Measurements from ENCODE around the gene BCL11A. TPM values are rescaled to one million over a fixed set of nuclear protein-coding genes. Genes with fewer than 3 reads are reported as not detected.

Gene BCL11A
- total and polyA plus RNA-seq, 2 experiments from 2014 or later = 57.5 to 77.6 TPM

GRCh38 chr2:60495041-60495625, 58.3 kb downstream of the BCL11A start:
- Mint-ChIP-seq H3K27ac (no peak overlapping the region), H3K4me1 (peaks cover 77% of the 10 kb centered on the region), H3K27me3 (ENCODE audit: insufficient read depth, low read depth, poor library complexity) (peaks cover 13% of the 10 kb centered on the region), H3K36me3 (ENCODE audit: low read depth) (peaks cover 8% of the 10 kb centered on the region; the same call in 1 of the 3 replicates), H3K9me3 (no peaks in the 10 kb centered on the region), H3K4me3 (no peak overlapping the region)
- no peaks in the 10 kb centered on the region for H3K27me3 ChIP-seq (ENCODE audit: insufficient read depth)
- H3K9me2 ChIP-seq (ENCODE audit: insufficient read depth) = no peaks in the 10 kb centered on the region
- no peak overlapping the region for H3K4me3 ChIP-seq
- no peak overlapping the region for H3K4me2 ChIP-seq
- H4K20me1 ChIP-seq (replicated peaks; ENCODE audit: insufficient read depth) = peaks cover 49% of the 10 kb centered on the region
- no peaks in the 10 kb centered on the region for H3F3A ChIP-seq (replicated peaks; ENCODE audit: low read depth)
- H3K79me2 ChIP-seq (replicated peaks; ENCODE audit: insufficient read depth) = peaks cover 96% of the 10 kb centered on the region
- ATAC-seq = no peak
- peaks cover 49% of the 10 kb centered on the region for H3K4me1 ChIP-seq (ENCODE audit: insufficient read depth)
- no peak for TF ChIP-seq ZNF114 (CRISPR knock-in tag; IDR thresholded peaks at IDR 0.05)
- TF ChIP-seq ETS1 (IDR thresholded peaks at IDR 0.05) = no peak
- no peak for TF ChIP-seq POLR2AphosphoS5 (IDR thresholded peaks at IDR 0.05; ENCODE audit: low read depth)
- DNase-seq (ENCODE audit: low spot score) = no peak
- H3K27ac ChIP-seq (ENCODE audit: low read depth) = no peak overlapping the region
- no peak overlapping the region for H2AFZ ChIP-seq
- no peaks in the 10 kb centered on the region for H3K36me3 ChIP-seq (ENCODE audit: insufficient read depth)

GRCh38 chr2:60493804-60494387, 59.6 kb downstream of the BCL11A start:
- Histone ChIP-seq H3K36me3 (ENCODE audit: insufficient read depth) (no peaks in the 10 kb centered on the region), H2AFZ (no peak overlapping the region), H3K27ac (ENCODE audit: low read depth) (no peak overlapping the region), H3F3A (replicated peaks; ENCODE audit: low read depth) (no peaks in the 10 kb centered on the region), H3K27me3 (ENCODE audit: insufficient read depth) (no peaks in the 10 kb centered on the region), H4K20me1 (replicated peaks; ENCODE audit: insufficient read depth) (peaks cover 58% of the 10 kb centered on the region), H3K79me2 (replicated peaks; ENCODE audit: insufficient read depth) (peaks cover 96% of the 10 kb centered on the region), H3K4me2 (no peak overlapping the region), H3K4me3 (no peak overlapping the region), H3K9me2 (ENCODE audit: insufficient read depth) (no peaks in the 10 kb centered on the region), H3K4me1 (ENCODE audit: insufficient read depth) (peaks cover 60% of the 10 kb centered on the region)
- ATAC-seq (no peak), DNase-seq (ENCODE audit: low spot score) (no peak)
- peaks cover 12% of the 10 kb centered on the region for H3K27me3 Mint-ChIP-seq (ENCODE audit: insufficient read depth, low read depth, poor library complexity)
- H3K36me3 Mint-ChIP-seq (ENCODE audit: low read depth) = no peaks in the 10 kb centered on the region
- H3K4me3 Mint-ChIP-seq = no peak overlapping the region
- no peaks in the 10 kb centered on the region for H3K9me3 Mint-ChIP-seq
- peaks cover 74% of the 10 kb centered on the region for H3K4me1 Mint-ChIP-seq
- H3K27ac Mint-ChIP-seq = no peak overlapping the region
- no peak for TF ChIP-seq ZNF114 (CRISPR knock-in tag; IDR thresholded peaks at IDR 0.05)
- no peak for TF ChIP-seq CTCF (conservative IDR thresholded peaks at IDR 0.05; ENCODE audit: low read depth in 2 of 2)
- no peak for TF ChIP-seq EZH2phosphoT487 (IDR thresholded peaks at IDR 0.05; ENCODE audit: unreplicated experiment)
- no peak for TF ChIP-seq REST (IDR thresholded peaks at IDR 0.05; ENCODE audit: unreplicated experiment)
- TF ChIP-seq, protein P1, sequence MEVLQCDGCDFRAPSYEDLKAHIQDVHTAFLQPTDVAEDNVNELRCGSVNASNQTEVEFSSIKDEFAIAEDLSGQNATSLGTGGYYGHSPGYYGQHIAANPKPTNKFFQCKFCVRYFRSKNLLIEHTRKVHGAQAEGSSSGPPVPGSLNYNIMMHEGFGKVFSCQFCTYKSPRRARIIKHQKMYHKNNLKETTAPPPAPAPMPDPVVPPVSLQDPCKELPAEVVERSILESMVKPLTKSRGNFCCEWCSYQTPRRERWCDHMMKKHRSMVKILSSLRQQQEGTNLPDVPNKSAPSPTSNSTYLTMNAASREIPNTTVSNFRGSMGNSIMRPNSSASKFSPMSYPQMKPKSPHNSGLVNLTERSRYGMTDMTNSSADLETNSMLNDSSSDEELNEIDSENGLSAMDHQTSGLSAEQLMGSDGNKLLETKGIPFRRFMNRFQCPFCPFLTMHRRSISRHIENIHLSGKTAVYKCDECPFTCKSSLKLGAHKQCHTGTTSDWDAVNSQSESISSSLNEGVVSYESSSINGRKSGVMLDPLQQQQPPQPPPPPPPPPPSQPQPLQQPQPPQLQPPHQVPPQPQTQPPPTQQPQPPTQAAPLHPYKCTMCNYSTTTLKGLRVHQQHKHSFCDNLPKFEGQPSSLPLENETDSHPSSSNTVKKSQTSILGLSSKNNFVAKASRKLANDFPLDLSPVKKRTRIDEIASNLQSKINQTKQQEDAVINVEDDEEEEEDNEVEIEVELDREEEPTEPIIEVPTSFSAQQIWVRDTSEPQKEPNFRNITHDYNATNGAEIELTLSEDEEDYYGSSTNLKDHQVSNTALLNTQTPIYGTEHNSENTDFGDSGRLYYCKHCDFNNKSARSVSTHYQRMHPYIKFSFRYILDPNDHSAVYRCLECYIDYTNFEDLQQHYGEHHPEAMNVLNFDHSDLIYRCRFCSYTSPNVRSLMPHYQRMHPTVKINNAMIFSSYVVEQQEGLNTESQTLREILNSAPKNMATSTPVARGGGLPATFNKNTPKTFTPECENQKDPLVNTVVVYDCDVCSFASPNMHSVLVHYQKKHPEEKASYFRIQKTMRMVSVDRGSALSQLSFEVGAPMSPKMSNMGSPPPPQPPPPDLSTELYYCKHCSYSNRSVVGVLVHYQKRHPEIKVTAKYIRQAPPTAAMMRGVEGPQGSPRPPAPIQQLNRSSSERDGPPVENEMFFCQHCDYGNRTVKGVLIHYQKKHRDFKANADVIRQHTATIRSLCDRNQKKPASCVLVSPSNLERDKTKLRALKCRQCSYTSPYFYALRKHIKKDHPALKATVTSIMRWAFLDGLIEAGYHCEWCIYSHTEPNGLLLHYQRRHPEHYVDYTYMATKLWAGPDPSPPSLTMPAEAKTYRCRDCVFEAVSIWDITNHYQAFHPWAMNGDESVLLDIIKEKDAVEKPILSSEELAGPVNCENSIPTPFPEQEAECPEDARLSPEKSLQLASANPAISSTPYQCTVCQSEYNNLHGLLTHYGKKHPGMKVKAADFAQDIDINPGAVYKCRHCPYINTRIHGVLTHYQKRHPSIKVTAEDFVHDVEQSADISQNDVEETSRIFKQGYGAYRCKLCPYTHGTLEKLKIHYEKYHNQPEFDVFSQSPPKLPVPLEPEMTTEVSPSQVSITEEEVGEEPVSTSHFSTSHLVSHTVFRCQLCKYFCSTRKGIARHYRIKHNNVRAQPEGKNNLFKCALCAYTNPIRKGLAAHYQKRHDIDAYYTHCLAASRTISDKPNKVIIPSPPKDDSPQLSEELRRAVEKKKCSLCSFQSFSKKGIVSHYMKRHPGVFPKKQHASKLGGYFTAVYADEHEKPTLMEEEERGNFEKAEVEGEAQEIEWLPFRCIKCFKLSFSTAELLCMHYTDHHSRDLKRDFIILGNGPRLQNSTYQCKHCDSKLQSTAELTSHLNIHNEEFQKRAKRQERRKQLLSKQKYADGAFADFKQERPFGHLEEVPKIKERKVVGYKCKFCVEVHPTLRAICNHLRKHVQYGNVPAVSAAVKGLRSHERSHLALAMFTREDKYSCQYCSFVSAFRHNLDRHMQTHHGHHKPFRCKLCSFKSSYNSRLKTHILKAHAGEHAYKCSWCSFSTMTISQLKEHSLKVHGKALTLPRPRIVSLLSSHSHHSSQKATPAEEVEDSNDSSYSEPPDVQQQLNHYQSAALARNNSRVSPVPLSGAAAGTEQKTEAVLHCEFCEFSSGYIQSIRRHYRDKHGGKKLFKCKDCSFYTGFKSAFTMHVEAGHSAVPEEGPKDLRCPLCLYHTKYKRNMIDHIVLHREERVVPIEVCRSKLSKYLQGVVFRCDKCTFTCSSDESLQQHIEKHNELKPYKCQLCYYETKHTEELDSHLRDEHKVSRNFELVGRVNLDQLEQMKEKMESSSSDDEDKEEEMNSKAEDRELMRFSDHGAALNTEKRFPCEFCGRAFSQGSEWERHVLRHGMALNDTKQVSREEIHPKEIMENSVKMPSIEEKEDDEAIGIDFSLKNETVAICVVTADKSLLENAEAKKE (CRISPR knock-in tag; IDR thresholded peaks at IDR 0.05) = no peak
- TF ChIP-seq ZNF331 (CRISPR knock-in tag; IDR thresholded peaks at IDR 0.05; ENCODE audit: low read depth) = no peak

Data from GM23338 (cell line).